ENCODE measurements around the gene CERS6. TPM values are rescaled to one million over a fixed set of nuclear protein-coding genes. Genes with fewer than 3 reads are reported as not detected.

CERS6 gene
- total and polyA plus RNA-seq, 2 experiments from 2014 or later = 7.4 to 35.0 TPM

DNA sequence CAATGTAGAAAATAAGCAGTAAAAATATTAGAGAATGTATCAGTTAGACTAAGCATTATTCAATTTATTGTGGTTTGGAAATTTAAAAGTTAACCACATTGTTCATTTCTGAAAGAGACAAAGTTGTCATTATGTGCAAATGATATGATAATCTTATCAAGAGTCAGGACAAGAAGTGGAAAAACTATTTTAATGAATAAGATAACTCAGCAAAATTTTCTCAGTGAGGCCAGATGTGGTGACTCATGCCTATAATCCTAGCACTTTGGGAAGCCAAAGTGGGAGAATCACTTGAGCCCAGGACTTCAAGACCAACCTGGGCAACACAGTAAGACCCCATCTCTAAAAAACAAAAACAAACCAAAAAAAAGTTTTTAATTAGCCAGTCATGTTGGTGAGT, 39.5 kb upstream of the CERS6 start:
- Histone ChIP-seq H4K20me1 (replicated peaks; ENCODE audit: insufficient read depth) (no peaks in the 10 kb centered on the region), H3K27ac (ENCODE audit: low read depth) (no peak overlapping the region), H3K79me2 (replicated peaks; ENCODE audit: insufficient read depth) (no peaks in the 10 kb centered on the region), H3F3A (replicated peaks; ENCODE audit: low read depth) (no peaks in the 10 kb centered on the region), H3K9me2 (ENCODE audit: insufficient read depth) (no peaks in the 10 kb centered on the region; the same call in none of the 2 replicates), H3K27me3 (ENCODE audit: insufficient read depth) (no peaks in the 10 kb centered on the region), H3K4me1 (ENCODE audit: insufficient read depth) (no peaks in the 10 kb centered on the region), H3K4me2 (no peak overlapping the region), H3K36me3 (ENCODE audit: insufficient read depth) (no peaks in the 10 kb centered on the region; the same call in 1 of the 2 replicates), H2AFZ (no peak overlapping the region), H3K4me3 (no peak overlapping the region)
- no peak for TF ChIP-seq JUNB (IDR thresholded peaks at IDR 0.05; ENCODE audit: unreplicated experiment)
- TF ChIP-seq, protein P1, sequence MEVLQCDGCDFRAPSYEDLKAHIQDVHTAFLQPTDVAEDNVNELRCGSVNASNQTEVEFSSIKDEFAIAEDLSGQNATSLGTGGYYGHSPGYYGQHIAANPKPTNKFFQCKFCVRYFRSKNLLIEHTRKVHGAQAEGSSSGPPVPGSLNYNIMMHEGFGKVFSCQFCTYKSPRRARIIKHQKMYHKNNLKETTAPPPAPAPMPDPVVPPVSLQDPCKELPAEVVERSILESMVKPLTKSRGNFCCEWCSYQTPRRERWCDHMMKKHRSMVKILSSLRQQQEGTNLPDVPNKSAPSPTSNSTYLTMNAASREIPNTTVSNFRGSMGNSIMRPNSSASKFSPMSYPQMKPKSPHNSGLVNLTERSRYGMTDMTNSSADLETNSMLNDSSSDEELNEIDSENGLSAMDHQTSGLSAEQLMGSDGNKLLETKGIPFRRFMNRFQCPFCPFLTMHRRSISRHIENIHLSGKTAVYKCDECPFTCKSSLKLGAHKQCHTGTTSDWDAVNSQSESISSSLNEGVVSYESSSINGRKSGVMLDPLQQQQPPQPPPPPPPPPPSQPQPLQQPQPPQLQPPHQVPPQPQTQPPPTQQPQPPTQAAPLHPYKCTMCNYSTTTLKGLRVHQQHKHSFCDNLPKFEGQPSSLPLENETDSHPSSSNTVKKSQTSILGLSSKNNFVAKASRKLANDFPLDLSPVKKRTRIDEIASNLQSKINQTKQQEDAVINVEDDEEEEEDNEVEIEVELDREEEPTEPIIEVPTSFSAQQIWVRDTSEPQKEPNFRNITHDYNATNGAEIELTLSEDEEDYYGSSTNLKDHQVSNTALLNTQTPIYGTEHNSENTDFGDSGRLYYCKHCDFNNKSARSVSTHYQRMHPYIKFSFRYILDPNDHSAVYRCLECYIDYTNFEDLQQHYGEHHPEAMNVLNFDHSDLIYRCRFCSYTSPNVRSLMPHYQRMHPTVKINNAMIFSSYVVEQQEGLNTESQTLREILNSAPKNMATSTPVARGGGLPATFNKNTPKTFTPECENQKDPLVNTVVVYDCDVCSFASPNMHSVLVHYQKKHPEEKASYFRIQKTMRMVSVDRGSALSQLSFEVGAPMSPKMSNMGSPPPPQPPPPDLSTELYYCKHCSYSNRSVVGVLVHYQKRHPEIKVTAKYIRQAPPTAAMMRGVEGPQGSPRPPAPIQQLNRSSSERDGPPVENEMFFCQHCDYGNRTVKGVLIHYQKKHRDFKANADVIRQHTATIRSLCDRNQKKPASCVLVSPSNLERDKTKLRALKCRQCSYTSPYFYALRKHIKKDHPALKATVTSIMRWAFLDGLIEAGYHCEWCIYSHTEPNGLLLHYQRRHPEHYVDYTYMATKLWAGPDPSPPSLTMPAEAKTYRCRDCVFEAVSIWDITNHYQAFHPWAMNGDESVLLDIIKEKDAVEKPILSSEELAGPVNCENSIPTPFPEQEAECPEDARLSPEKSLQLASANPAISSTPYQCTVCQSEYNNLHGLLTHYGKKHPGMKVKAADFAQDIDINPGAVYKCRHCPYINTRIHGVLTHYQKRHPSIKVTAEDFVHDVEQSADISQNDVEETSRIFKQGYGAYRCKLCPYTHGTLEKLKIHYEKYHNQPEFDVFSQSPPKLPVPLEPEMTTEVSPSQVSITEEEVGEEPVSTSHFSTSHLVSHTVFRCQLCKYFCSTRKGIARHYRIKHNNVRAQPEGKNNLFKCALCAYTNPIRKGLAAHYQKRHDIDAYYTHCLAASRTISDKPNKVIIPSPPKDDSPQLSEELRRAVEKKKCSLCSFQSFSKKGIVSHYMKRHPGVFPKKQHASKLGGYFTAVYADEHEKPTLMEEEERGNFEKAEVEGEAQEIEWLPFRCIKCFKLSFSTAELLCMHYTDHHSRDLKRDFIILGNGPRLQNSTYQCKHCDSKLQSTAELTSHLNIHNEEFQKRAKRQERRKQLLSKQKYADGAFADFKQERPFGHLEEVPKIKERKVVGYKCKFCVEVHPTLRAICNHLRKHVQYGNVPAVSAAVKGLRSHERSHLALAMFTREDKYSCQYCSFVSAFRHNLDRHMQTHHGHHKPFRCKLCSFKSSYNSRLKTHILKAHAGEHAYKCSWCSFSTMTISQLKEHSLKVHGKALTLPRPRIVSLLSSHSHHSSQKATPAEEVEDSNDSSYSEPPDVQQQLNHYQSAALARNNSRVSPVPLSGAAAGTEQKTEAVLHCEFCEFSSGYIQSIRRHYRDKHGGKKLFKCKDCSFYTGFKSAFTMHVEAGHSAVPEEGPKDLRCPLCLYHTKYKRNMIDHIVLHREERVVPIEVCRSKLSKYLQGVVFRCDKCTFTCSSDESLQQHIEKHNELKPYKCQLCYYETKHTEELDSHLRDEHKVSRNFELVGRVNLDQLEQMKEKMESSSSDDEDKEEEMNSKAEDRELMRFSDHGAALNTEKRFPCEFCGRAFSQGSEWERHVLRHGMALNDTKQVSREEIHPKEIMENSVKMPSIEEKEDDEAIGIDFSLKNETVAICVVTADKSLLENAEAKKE (CRISPR knock-in tag; IDR thresholded peaks at IDR 0.05) = no peak
- no peak for TF ChIP-seq EZH2phosphoT487 (IDR thresholded peaks at IDR 0.05; ENCODE audit: unreplicated experiment)
- TF ChIP-seq, protein P2, sequence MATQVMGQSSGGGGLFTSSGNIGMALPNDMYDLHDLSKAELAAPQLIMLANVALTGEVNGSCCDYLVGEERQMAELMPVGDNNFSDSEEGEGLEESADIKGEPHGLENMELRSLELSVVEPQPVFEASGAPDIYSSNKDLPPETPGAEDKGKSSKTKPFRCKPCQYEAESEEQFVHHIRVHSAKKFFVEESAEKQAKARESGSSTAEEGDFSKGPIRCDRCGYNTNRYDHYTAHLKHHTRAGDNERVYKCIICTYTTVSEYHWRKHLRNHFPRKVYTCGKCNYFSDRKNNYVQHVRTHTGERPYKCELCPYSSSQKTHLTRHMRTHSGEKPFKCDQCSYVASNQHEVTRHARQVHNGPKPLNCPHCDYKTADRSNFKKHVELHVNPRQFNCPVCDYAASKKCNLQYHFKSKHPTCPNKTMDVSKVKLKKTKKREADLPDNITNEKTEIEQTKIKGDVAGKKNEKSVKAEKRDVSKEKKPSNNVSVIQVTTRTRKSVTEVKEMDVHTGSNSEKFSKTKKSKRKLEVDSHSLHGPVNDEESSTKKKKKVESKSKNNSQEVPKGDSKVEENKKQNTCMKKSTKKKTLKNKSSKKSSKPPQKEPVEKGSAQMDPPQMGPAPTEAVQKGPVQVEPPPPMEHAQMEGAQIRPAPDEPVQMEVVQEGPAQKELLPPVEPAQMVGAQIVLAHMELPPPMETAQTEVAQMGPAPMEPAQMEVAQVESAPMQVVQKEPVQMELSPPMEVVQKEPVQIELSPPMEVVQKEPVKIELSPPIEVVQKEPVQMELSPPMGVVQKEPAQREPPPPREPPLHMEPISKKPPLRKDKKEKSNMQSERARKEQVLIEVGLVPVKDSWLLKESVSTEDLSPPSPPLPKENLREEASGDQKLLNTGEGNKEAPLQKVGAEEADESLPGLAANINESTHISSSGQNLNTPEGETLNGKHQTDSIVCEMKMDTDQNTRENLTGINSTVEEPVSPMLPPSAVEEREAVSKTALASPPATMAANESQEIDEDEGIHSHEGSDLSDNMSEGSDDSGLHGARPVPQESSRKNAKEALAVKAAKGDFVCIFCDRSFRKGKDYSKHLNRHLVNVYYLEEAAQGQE (IDR thresholded peaks at IDR 0.05; ENCODE audit: unreplicated experiment) = no peak
- TF ChIP-seq ZNF331 (CRISPR knock-in tag; IDR thresholded peaks at IDR 0.05; ENCODE audit: low read depth) = no peak
- no peak for TF ChIP-seq POLR2AphosphoS5 (IDR thresholded peaks at IDR 0.05; ENCODE audit: low read depth)
- TF ChIP-seq NANOG (IDR thresholded peaks at IDR 0.05; ENCODE audit: borderline replicate concordance) = no peak
- TF ChIP-seq CREB1 (CRISPR knock-in tag; IDR thresholded peaks at IDR 0.05; ENCODE audit: low read depth) = no peak
- no peak for TF ChIP-seq EZH2 (IDR thresholded peaks at IDR 0.05; ENCODE audit: low read depth, unreplicated experiment)
- TF ChIP-seq, protein P3, sequence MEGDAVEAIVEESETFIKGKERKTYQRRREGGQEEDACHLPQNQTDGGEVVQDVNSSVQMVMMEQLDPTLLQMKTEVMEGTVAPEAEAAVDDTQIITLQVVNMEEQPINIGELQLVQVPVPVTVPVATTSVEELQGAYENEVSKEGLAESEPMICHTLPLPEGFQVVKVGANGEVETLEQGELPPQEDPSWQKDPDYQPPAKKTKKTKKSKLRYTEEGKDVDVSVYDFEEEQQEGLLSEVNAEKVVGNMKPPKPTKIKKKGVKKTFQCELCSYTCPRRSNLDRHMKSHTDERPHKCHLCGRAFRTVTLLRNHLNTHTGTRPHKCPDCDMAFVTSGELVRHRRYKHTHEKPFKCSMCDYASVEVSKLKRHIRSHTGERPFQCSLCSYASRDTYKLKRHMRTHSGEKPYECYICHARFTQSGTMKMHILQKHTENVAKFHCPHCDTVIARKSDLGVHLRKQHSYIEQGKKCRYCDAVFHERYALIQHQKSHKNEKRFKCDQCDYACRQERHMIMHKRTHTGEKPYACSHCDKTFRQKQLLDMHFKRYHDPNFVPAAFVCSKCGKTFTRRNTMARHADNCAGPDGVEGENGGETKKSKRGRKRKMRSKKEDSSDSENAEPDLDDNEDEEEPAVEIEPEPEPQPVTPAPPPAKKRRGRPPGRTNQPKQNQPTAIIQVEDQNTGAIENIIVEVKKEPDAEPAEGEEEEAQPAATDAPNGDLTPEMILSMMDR (conservative IDR thresholded peaks at IDR 0.05; ENCODE audit: low read depth in 2 of 2) = no peak
- no peak for TF ChIP-seq ZNF114 (CRISPR knock-in tag; IDR thresholded peaks at IDR 0.05)
- TF ChIP-seq STAT1 (IDR thresholded peaks at IDR 0.05; ENCODE audit: unreplicated experiment) = no peak
- TF ChIP-seq, protein P4, sequence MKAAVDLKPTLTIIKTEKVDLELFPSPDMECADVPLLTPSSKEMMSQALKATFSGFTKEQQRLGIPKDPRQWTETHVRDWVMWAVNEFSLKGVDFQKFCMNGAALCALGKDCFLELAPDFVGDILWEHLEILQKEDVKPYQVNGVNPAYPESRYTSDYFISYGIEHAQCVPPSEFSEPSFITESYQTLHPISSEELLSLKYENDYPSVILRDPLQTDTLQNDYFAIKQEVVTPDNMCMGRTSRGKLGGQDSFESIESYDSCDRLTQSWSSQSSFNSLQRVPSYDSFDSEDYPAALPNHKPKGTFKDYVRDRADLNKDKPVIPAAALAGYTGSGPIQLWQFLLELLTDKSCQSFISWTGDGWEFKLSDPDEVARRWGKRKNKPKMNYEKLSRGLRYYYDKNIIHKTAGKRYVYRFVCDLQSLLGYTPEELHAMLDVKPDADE (IDR thresholded peaks at IDR 0.05) = no peak
- Mint-ChIP-seq H3K4me1 (peaks cover 3% of the 10 kb centered on the region; the same call in 1 of the 3 replicates), H3K27me3 (ENCODE audit: insufficient read depth, low read depth, poor library complexity) (peaks cover 5% of the 10 kb centered on the region), H3K27ac (no peak overlapping the region), H3K4me3 (no peak overlapping the region), H3K9me3 (peaks cover 40% of the 10 kb centered on the region), H3K36me3 (ENCODE audit: low read depth) (peaks cover 29% of the 10 kb centered on the region)
- ATAC-seq (no peak), DNase-seq (ENCODE audit: low spot score) (no peak)
